HEK293T (cell line): ENCODE results near the gene CALML6.

Experiments
- CTCF ChIA-PET: fragments of 350-600 bp; formaldehyde crosslinking; extraction: SDS; loops from one replicate; lab custom pipeline; 2021; ENCODE audit warnings: antibody characterized with exemption, inconsistent platforms; lab: Yijun Ruan, JAX
- POLR2A ChIA-PET: fragments of 350-600 bp; formaldehyde crosslinking; extraction: SDS; loops from one replicate; lab custom pipeline; 2020; ENCODE audit warnings: antibody characterized with exemption, inconsistent platforms; lab: Yijun Ruan, JAX
- DNase-seq: peaks from one replicate; pipeline ENCODE4 v3.0.0; 2012; ENCODE audit warnings: mixed read lengths; ENCODE audit errors: extremely low spot score
- ARNT ChIP-seq: fragments of 450-650 bp; IDR thresholded peaks from 2 replicates; pipeline ENCODE4 v1.6.1; 2017; ENCODE audit warnings: mild to moderate bottlenecking
- BHLHE40 ChIP-seq: fragments of 450-650 bp; IDR thresholded peaks from 2 replicates; pipeline ENCODE4 v1.6.1; 2016; ENCODE audit warnings: mild to moderate bottlenecking, moderate library complexity, borderline replicate concordance
- CTBP1 ChIP-seq: fragments of 450-650 bp; IDR thresholded peaks from 2 replicates; pipeline ENCODE4 v1.6.1; 2016; ENCODE audit warnings: borderline replicate concordance
- ELF4 ChIP-seq: fragments of 450-650 bp; IDR thresholded peaks from 2 replicates; pipeline ENCODE4 v1.6.1; 2017; ENCODE audit warnings: antibody characterized with exemption
- FOXA1 ChIP-seq: fragments of 450-650 bp; IDR thresholded peaks from 2 replicates; pipeline ENCODE4 v1.6.1; 2016; ENCODE audit warnings: mild to moderate bottlenecking
- FOXK2 ChIP-seq: fragments of 450-650 bp; IDR thresholded peaks from 2 replicates; pipeline ENCODE4 v1.6.1; 2016; ENCODE audit warnings: mild to moderate bottlenecking
- FOXM1 ChIP-seq: fragments of 450-650 bp; IDR thresholded peaks from 2 replicates; pipeline ENCODE4 v1.6.1; 2017; ENCODE audit warnings: mild to moderate bottlenecking, borderline replicate concordance
- HDGF ChIP-seq: fragments of 450-650 bp; IDR thresholded peaks from 2 replicates; pipeline ENCODE4 v1.6.1; 2017; ENCODE audit warnings: antibody characterized with exemption, borderline replicate concordance
- L3MBTL2 ChIP-seq: fragments of 450-650 bp; conservative IDR thresholded peaks from 2 replicates; pipeline ENCODE4 v1.6.1; 2016; ENCODE audit warnings: mild to moderate bottlenecking
- LEF1 ChIP-seq: fragments of 450-650 bp; IDR thresholded peaks from 2 replicates; pipeline ENCODE4 v1.6.1; 2017; ENCODE audit warnings: mild to moderate bottlenecking, borderline replicate concordance
- NFRKB ChIP-seq: fragments of 450-650 bp; IDR thresholded peaks from 2 replicates; pipeline ENCODE4 v1.6.1; 2016; ENCODE audit warnings: mild to moderate bottlenecking, moderate library complexity
- PKNOX1 ChIP-seq: fragments of 450-650 bp; IDR thresholded peaks from 2 replicates; pipeline ENCODE4 v1.6.1; 2016
- SP1 ChIP-seq: fragments of 450-650 bp; IDR thresholded peaks from 2 replicates; pipeline ENCODE4 v1.6.1; 2017
- TARDBP ChIP-seq: fragments of 450-650 bp; IDR thresholded peaks from 2 replicates; pipeline ENCODE4 v1.6.1; 2016
- ZNF384 ChIP-seq: fragments of 450-650 bp; IDR thresholded peaks from 2 replicates; pipeline ENCODE4 v1.6.1; 2016

CALML6 gene

GRCh38 chr1:1874901-1875300 is 40.2 kb upstream of the CALML6 start:
- POLR2A ChIA-PET: no interaction called here
- CTCF ChIA-PET: no interaction called here
- no peak for DNase-seq
- TF ChIP-seq ELF4 (no peak), TARDBP (no peak), FOXM1 (no peak), CTBP1 (no peak), FOXA1 (no peak), PKNOX1 (no peak)

GRCh38 chr1:1875932-1876331 is 39.1 kb upstream of the CALML6 start:
- DNase-seq: no peak
- TF ChIP-seq ARNT: no peak
- no peak for TF ChIP-seq ZNF384
- TF ChIP-seq SP1: no peak
- TF ChIP-seq NFRKB: no peak
- no peak for TF ChIP-seq HDGF
- no peak for TF ChIP-seq PKNOX1
- TF ChIP-seq FOXM1: no peak
- TF ChIP-seq FOXA1: no peak
- no peak for TF ChIP-seq LEF1
- no peak for TF ChIP-seq FOXK2
- TF ChIP-seq TARDBP: no peak
- TF ChIP-seq BHLHE40: no peak
- ChIA-PET POLR2A (no interaction called here), CTCF (no interaction called here)

DNA sequence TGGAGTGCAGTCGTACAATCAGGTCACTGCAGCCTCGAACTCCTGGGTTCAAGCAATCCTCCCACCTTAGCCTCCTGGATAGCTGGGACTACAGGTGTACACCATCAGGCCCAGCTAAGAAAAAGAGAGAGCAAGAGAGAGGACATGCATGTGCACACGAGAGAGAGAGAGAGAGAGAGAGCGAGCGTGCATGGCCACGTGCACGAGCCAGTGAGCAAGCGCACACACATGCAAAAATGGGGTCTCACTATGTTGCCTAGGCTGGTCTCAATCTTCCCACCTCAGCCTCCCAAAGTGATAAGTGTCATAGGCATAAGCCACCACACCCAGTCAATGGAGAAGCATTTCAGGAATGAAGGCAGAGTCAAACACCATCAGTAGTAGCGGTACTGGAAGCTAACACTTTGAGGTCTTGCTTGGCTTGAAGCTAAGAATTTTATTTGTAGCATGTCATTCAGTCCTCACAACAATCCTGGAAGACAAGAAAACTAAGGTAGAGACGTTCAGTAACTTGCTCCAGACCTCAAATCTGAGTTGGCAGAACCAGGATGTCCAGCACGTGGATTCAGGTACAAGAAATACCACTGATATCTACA is 38.6 kb upstream of the CALML6 start:
- TF ChIP-seq NFRKB (no peak), HDGF (no peak)
- POLR2A ChIA-PET: no interaction called here
- CTCF ChIA-PET: no interaction called here
- DNase-seq: no peak

DNA sequence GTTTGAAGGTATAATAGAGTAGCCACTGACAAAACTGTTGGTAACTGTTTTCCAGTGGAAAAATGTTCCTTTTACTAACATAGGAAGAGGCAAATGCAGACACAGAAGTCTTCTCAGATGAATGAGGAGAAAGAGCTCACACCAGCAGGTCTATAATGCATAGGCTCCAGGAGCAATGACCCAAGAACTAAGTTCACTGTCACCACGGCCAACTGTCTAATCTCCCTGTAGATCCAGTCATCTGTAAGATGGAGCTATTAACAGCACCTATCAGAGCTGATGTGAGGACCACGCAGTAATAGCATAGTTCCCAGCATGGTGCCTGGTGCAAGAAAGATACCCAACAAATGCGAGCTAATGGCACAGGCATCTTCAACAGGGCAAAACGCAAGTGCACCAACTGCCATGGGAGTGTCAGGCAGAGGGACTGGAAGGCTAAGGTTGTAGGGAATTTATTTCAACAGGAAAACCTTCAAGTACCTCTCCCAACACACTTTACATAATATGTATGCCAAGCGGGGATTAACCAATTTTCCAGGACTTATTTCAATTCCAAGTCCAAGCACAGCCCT is 37.1 kb upstream of the CALML6 start:
- ChIA-PET POLR2A (interaction anchor here (1.0 kb wide), 1 partner anchor 31 kb away, joined by 3 read pairs; no protein-coding TSS in a partner anchor), CTCF (no interaction called here)
- no peak for DNase-seq
- no peak for TF ChIP-seq FOXA1
- no peak for TF ChIP-seq NFRKB

DNA sequence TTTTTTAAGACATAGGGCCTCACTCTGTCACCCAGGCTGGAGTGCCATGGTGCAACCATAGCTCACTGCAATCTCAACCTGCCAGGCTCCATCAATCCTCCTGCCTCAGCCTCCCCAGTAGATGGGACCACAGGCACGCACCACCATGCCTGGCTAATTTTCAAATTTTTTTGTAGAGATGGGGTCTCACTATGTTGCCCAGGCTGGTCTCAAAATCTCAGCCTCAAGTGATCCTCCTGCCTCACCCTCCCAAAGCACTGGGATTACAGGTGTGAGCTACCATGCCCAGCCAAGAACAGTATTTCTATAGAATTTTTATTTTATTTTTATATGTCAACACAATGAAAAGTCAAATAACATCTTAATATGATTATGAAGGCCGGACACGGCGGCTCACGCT is 35.1 kb upstream of the CALML6 start:
- ChIA-PET POLR2A (no interaction called here), CTCF (no interaction called here)
- DNase-seq: no peak
- no peak for TF ChIP-seq L3MBTL2

DNA sequence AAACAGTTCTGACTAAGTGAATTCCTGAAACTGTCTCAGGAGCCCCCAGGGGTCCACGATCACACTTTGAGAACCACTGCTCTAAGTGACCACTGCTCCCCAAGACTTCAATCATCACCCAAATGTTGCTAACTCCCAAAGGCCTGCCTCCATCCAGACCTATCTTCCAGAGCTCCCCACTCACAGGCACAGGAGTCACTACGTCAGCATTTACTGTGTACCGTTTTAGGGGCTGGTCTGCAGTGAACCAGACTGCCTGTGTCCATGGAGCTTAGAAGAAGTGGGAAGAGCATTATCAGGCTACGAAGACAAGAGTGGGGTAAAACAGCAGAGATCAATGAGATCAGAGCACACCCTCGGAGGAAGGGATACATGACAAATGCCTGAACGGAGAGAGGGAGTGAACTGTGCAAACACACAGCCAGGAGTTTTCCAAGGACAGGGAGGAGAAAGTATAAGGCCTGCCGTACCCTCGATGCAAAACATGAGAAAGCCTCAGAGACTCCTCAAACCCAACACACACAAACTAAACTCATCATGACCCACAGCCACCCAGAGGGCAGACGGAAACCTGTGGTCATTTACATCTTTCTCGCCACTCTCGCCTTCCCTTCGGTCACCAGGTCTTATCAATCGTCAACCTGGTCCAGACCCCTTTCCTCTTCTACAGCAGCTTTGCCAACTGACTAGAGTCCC is 34.3 kb upstream of the CALML6 start:
- no peak for DNase-seq
- CTCF ChIA-PET: no interaction called here
- no peak for TF ChIP-seq ELF4
- TF ChIP-seq BHLHE40: no peak
- TF ChIP-seq ARNT: no peak
- no peak for TF ChIP-seq LEF1
- POLR2A ChIA-PET: interaction anchor here (0.8 to 0.9 kb wide), 2 partner anchors 8 to 11 kb away, joined by 3 read pairs; no protein-coding TSS in a partner anchor

DNA sequence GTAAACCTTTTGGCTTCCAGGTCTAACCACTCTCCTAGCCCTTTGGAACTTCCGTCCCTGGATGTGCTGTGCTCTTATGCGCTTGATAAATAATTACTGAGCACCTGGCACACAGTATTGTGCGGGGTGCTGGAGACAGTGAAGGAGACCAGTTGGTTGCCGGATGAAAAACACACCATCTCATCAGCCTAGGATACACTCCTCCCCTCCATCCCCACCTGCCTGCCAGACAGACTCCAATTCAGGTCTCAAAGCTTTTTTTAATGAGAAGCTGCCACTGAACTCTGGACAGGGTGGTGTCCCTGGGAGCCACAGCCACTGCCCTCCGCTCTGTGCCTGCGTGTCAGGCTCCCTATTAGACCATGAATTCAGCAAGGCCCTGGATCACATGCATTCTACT is 33.3 kb upstream of the CALML6 start:
- POLR2A ChIA-PET: interaction anchor here (0.8 to 0.9 kb wide), 2 partner anchors 9 to 10 kb away, joined by 3 read pairs; no protein-coding TSS in a partner anchor
- CTCF ChIA-PET: no interaction called here
- TF ChIP-seq NFRKB: no peak
- no peak for TF ChIP-seq ZNF384
- no peak for DNase-seq

- CTCF ChIA-PET: interaction anchor here (0.6 kb wide), 1 partner anchor 8 kb away, joined by 3 read pairs; no protein-coding TSS in a partner anchor
- DNase-seq: peak; percentile 37
- TF ChIP-seq PKNOX1: no peak
- TF ChIP-seq NFRKB: no peak
- TF ChIP-seq ZNF384: peak; percentile 83
- POLR2A ChIA-PET: no interaction called here
Measured at GRCh38 chr1:1883092-1883873, 31.8 kb upstream of the CALML6 start.
